ENCODE data around the gene RNF126.
"Not testable (repeated sequence)": the region's sequence is repeated elsewhere in the genome, so short reads cannot be mapped to it uniquely, and the experiment has no call there.

Gene RNF126

DNA sequence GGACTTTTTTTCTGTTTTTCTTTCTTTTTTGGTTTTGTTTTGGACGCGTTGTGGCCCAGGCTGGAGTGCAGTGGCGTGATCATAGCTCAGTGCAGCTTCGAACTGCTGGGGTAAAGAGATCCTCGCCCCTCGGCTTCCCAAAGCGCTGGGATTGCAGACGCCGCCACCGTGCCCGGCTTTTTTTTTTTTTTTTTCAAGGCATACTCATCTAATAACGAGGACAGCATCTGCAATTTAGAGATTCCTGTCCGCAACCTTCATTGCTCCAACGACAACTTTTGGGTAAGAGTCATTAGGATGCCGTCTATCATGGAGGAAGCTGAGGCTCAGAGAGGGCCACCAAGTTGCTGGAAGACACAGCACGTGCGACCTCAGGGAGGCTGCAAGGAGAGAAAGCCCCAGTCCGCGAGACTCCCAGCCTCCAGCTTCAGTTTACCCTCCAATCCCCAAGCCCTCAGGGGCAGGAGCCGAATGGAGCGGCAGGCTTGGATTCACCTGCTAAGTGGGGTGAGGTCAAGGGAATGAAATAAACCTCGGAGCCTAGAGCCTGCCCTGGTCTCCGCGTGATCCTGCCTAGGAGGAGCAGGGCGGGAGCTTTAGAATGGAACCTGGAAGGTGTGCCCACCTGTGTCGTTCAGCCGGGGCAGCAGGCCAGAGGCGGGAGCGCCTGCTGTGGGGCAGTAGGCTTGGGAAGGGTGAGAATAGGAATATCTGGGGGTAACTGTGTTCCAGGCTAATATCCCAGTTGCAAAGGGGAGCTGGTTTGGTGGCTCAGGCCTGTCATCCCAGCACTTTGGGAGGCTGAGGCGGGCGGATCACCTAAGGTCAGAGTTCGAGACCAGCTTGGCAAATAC, 29.0 kb downstream of the RNF126 start:
- TF ChIP-seq, protein P1, sequence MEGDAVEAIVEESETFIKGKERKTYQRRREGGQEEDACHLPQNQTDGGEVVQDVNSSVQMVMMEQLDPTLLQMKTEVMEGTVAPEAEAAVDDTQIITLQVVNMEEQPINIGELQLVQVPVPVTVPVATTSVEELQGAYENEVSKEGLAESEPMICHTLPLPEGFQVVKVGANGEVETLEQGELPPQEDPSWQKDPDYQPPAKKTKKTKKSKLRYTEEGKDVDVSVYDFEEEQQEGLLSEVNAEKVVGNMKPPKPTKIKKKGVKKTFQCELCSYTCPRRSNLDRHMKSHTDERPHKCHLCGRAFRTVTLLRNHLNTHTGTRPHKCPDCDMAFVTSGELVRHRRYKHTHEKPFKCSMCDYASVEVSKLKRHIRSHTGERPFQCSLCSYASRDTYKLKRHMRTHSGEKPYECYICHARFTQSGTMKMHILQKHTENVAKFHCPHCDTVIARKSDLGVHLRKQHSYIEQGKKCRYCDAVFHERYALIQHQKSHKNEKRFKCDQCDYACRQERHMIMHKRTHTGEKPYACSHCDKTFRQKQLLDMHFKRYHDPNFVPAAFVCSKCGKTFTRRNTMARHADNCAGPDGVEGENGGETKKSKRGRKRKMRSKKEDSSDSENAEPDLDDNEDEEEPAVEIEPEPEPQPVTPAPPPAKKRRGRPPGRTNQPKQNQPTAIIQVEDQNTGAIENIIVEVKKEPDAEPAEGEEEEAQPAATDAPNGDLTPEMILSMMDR (conservative IDR thresholded peaks at IDR 0.05; ENCODE audit: low read length): no peak
- DNase-seq (ENCODE audit: low read depth): no peak
- H3K4me3 ChIP-seq (ENCODE audit: low read length): peak overlapping the region; percentile 87

DNA sequence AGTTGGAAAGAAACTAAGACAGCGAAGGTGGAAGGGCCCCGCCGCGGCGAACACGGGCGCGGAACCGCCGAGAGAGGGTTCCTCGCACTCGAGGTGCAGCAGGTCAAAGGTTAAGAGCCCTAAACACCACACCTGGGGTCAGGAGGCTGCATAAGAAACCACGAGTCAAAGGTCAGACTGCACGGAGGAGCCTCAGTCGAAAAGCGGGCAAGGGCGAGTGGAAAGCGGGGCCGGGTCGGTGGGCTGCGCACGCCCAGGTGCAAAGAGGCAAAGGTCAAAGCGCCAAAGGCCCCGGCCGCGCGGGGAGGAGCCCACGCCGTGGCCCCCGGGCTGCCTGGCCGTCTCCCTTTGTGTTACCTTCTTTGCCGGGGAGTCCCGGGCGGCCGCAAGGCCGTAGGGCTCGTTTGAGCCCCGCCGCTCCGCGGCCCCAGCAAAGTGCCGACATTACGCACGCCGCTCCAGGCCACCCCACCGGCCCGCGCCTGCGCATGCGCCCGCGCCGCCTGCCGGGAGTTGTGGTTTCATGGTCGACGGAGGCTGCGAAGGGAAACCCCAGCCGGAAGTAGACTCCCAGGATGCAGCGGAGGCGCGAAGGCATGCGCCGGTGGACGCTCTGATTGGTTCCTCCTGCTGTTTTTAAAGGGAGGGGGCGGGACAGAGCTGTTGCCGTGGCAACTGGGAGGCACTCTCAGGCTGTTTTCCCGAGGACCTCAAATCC, 29.8 kb downstream of the RNF126 start, which contains the start of gene POLRMT:
TSS of gene POLRMT (minus strand) at position 470 of the 718 bp plus-strand sequence. CDS start at position 445, 25 bp downstream.
- DNase-seq (ENCODE audit: low read depth): peak; percentile 98
- H3K4me3 ChIP-seq (ENCODE audit: low read length): peak within 1 kb of the TSS; percentile 89
- TF ChIP-seq, protein P1 (conservative IDR thresholded peaks at IDR 0.05; ENCODE audit: low read length): no peak; the same call in none of the 2 replicates

DNA sequence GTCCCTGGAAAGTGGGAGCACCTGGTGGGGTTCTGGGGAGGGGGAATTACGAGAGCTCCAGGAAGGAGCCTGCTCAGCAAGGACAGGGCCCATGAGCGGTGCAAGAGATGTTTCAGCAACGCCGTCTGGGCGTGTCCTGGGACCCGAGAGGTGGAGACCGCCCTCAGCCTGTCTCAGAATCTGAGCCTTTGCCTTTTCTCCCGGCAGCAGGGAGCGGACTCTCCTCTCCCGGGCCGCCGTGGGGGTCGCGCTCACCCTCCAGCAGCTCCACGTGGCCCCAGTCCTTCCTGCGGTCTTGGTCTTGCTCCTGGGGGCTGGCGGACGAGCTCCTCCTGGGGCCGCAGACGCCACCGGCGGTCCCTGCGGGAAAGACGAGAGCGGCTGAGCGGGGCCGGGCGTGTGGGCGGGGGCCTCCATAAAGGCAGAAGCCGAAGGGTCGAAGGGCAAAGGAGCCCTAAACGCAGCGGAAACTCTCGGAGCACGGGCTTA, 30.4 kb downstream of the RNF126 start:
- H3K4me3 ChIP-seq (ENCODE audit: low read length): peak overlapping the region; percentile 89
- DNase-seq (ENCODE audit: low read depth): peak; percentile 34
- TF ChIP-seq, protein P1 (conservative IDR thresholded peaks at IDR 0.05; ENCODE audit: low read length): no peak

DNA sequence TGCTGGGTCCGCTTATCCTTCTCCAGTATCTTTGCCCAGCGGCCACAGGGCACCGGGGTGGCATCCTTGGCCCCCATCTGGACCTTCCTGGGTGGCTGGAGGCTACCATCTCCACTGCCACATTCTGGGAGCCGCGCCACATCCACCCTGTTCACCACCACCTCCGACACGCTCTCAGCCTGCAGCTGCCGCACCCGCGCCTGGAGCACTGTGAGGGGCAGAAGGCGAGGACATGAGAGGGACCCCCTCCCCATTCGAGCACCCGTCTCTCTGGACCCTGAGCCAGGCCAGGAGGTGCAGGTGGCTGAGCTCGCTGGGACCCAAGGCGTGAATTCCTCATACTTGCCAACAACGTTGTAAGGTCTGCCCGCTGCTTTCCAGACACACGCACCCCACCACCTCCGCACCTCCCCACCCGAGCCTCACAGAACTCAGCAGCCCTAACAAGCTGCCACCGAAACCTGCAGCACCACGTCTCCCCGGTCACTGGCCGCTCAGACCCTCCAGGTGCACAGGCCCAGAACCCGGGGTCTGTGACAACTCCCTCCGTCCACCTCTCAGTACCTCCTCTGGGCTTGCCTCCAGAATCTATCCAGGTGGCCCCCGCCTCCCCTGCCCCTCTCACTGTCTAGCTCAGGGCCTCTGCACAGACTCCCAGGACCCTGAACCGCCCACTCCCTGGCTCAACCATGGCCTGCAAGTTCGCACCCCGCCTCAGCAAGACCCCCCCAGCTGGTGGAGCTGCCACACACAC, 32.9 kb downstream of the RNF126 start:
- TF ChIP-seq, protein P1 (conservative IDR thresholded peaks at IDR 0.05; ENCODE audit: low read length): no peak
- no peak for DNase-seq (ENCODE audit: low read depth)
- no peak overlapping the region for H3K4me3 ChIP-seq (ENCODE audit: low read length)

DNA sequence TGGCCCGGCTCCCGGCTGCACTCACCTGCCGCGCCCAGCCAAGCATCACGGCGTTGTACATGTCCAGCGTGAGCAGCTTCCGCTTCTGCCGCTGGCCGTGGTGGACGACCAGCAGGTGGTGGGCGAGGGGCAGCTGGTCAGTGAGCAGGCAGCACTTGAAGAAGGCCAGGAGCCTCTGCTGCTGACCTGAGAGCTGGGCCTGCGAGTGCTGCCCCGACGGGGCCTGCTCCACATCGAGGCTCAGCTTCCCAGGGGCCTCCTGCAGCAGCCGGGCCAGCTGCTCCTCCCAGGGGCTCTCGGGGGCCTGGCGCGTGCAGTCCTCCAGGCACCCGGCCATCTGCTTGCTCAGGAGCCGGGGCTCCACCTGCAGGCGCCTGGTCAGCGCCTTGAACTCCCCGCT, 33.5 kb downstream of the RNF126 start:
- DNase-seq (ENCODE audit: low read depth); H3K4me3 ChIP-seq (ENCODE audit: low read length): not testable (repeated sequence)

DNA sequence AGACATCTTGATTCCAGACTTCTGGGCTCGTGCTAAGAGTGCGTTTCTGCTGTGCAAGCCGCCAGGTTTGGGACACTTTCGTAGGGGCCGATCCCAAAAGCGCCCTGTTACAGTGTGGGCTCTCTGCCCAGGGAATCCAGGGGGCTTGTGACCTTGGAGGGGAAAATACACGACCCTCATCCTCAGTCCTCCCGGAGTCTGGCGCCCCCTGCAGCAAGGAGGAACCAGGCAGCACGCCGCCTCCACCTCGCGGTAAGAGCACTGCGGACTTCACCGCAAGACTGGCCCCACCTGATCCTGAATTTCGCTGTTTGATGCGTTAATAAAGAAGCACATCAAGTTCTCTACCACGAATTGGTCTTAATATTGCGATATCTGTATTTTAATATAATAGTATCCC, 34.8 kb downstream of the RNF126 start:
- TF ChIP-seq, protein P1 (conservative IDR thresholded peaks at IDR 0.05; ENCODE audit: low read length): peak; percentile 28
- no peak overlapping the region for H3K4me3 ChIP-seq (ENCODE audit: low read length)
- no peak for DNase-seq (ENCODE audit: low read depth)

DNA sequence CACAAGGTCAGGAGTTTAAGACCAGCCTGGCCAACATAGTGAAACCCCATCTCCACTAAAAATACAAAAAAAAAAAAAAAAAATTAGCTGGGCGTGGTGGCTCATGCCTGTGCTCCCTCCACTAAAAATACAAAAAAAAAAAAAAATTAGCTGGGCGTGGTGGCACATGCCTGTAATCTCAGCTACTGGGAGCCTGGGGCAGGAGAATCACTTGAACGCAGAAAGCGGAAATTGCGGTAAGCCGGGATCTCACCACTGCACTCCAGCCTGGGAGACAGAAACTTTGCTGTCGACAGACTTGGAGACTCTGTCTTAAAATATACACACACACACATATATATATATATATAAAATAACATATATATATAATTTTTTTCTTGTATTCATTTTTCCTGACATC, 36.4 kb downstream of the RNF126 start:
- not testable (repeated sequence) for H3K4me3 ChIP-seq (ENCODE audit: low read length); DNase-seq (ENCODE audit: low read depth)

Data from AG10803 (cell line).